Activated B cell treated with CpG ODN at 0.5 μM for 24 hours (primary cell): Measurements from ENCODE around the gene KCNQ1OT1. TPM values are rescaled to one million over a fixed set of nuclear protein-coding genes. Genes with fewer than 3 reads are reported as not detected.

Source experiments
- ATAC-seq: fragments of 200-7000 bp; cut with Tn5 transposase; one replicate; pipeline ENCODE4 v1.10.0; 2021; ENCODE audit warnings: low read depth, mild to moderate bottlenecking, moderate library complexity
- CTCF ChIA-PET: fragments of 350-600 bp; sonication (Branson Sonifier 250); formaldehyde crosslinking; loops from one replicate; lab custom pipeline; 2021; ENCODE audit warnings: antibody characterized with exemption; lab: Charles Lee
- POLR2A ChIA-PET: fragments of 350-600 bp; sonication (Branson Sonifier 250); formaldehyde crosslinking; loops from one replicate; lab custom pipeline; 2021; ENCODE audit warnings: antibody characterized with exemption; lab: Charles Lee
- DNase-seq: peaks from one replicate; pipeline ENCODE4 v3.0.0; 2022
- H3K27ac Mint-ChIP-seq: one replicate; pipeline ENCODE4 v1.8.0; 2020; ENCODE audit warnings: mixed read lengths
- H3K27me3 Mint-ChIP-seq: one replicate; pipeline ENCODE4 v1.8.0; 2021; ENCODE audit warnings: mixed read lengths
- H3K36me3 Mint-ChIP-seq: one replicate; pipeline ENCODE4 v1.8.0; 2021; ENCODE audit warnings: low read depth, mixed read lengths
- H3K4me1 Mint-ChIP-seq: one replicate; pipeline ENCODE4 v1.8.0; 2021; ENCODE audit warnings: mixed read lengths
- H3K4me3 Mint-ChIP-seq: one replicate; pipeline ENCODE4 v1.8.0; 2020; ENCODE audit warnings: mild to moderate bottlenecking, mixed read lengths
- H3K9me3 Mint-ChIP-seq: one replicate; pipeline ENCODE4 v1.8.0; 2020; ENCODE audit warnings: mixed read lengths
- intact Hi-C: fragments of 100-400 bp; cut with micrococcal nuclease; formaldehyde crosslinking; loops from one replicate; pipeline ENCODE4 v1.15.1; 2024
- total RNA-seq: library from RNA; stranded (reverse); gene quantifications from 2 replicates; pipeline ENCODE4 v1.2.3, GENCODE V29; 2022
- TF ChIP-seq, protein P1 (sequence below): fragments of 200-600 bp; IDR thresholded peaks from one replicate; pipeline ENCODE4 v1.8.0; 2022; ENCODE audit warnings: antibody characterized with exemption, mild to moderate bottlenecking

Gene KCNQ1OT1
- total RNA-seq, 1 donor from 2014 or later, result 1.2 TPM

DNA sequence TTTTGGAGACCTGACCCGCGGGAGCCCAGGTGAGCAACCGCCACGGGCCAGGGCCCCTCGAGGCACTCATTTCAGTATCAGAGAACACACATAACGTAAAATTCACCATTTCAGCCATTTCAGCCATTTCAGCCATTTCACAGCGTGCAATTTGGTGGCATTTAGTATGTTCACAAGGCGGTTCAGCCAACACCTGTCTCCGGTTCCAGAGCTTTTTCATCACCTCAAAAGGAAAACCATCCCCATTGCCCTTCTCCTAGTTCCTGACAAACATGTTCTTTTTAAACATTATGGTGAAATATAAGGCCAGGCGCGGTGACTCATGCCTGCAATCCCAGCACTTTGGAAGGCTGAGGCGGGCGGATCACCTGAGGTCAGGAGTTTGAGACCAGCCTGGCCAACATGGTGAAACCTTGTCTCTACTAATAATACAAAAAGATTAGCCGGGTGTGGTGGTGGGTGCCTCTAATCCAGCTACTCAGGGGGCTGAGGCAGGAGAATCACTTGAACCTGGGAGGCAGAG lies 135.7 kb downstream of the KCNQ1OT1 start:
- no peaks in the 10 kb centered on the region for H3K9me3 Mint-ChIP-seq
- peaks cover 3% of the 10 kb centered on the region for H3K36me3 Mint-ChIP-seq
- ChIA-PET POLR2A (no interaction called here), CTCF (no interaction called here)
- intact Hi-C loops, result no loop called here
- no peaks in the 10 kb centered on the region for H3K27me3 Mint-ChIP-seq
- TF ChIP-seq, protein P1, sequence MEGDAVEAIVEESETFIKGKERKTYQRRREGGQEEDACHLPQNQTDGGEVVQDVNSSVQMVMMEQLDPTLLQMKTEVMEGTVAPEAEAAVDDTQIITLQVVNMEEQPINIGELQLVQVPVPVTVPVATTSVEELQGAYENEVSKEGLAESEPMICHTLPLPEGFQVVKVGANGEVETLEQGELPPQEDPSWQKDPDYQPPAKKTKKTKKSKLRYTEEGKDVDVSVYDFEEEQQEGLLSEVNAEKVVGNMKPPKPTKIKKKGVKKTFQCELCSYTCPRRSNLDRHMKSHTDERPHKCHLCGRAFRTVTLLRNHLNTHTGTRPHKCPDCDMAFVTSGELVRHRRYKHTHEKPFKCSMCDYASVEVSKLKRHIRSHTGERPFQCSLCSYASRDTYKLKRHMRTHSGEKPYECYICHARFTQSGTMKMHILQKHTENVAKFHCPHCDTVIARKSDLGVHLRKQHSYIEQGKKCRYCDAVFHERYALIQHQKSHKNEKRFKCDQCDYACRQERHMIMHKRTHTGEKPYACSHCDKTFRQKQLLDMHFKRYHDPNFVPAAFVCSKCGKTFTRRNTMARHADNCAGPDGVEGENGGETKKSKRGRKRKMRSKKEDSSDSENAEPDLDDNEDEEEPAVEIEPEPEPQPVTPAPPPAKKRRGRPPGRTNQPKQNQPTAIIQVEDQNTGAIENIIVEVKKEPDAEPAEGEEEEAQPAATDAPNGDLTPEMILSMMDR, result no peak
- no peak overlapping the region for H3K4me3 Mint-ChIP-seq
- no peak overlapping the region for H3K27ac Mint-ChIP-seq
- peaks cover 11% of the 10 kb centered on the region for H3K4me1 Mint-ChIP-seq
- DNase-seq (no peak), ATAC-seq (no peak)

DNA sequence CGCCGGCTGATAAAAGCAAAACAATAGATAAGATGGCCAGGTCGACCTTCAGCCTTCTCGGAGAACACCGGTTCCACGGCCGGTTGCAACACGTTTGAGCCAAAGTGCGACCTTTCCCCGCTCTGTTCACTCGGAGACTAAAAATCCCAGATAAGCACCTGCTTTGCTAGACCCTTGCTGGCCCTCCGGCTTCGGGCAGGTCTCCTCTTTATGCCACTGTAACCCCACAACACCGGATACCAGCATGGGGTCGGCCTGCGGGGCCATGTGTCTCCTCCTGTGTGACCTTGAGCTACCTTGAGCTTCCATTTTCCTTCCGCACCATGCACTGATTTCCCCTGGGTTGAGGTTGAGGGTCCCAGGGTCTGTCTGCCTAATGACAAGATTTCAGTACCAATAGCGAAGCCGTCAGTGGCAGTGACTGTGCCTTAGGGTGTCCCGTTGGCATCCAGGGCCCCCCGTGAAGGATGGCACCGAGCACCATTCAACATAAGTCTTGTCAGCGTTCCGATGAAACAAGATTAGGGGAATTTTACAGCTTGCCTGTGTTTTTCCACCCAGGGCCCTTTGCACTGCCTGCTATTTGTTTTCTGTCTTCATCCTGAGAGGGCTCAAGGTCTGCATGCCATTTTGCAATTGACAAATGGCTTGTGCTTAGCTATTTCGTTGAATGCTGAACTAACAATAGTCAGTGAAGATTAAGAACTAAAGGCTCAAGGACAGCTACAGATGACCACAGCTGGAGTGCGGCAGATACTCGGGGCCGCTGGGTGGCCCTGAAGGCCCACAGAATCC lies 136.4 kb downstream of the KCNQ1OT1 start:
- intact Hi-C loops, result no loop called here
- ATAC-seq (no peak), DNase-seq (no peak)
- peaks cover 3% of the 10 kb centered on the region for H3K36me3 Mint-ChIP-seq
- TF ChIP-seq, protein P1, result no peak
- ChIA-PET POLR2A (no interaction called here), CTCF (no interaction called here)
- no peak overlapping the region for H3K4me3 Mint-ChIP-seq
- H3K9me3 Mint-ChIP-seq, result no peaks in the 10 kb centered on the region
- H3K4me1 Mint-ChIP-seq, result peaks cover 17% of the 10 kb centered on the region
- no peak overlapping the region for H3K27ac Mint-ChIP-seq
- H3K27me3 Mint-ChIP-seq, result no peaks in the 10 kb centered on the region

DNA sequence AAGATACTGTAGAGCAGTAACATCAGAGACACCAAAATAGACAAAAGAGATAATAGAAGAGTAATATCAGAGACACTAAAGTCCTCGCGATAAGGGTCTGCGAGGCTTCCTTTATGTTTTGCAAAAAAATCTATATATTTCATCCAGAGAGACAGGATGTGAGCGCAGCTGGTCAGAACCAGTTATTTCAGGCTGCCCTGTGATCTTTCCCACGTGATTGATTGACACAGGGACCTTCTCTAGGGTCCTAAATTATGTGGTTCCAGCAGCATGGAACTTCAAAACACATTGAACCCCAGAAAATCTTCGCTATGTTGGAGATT lies 136.9 kb downstream of the KCNQ1OT1 start:
- TF ChIP-seq, protein P1, result no peak
- no peaks in the 10 kb centered on the region for H3K27me3 Mint-ChIP-seq
- DNase-seq (no peak), ATAC-seq (no peak)
- peaks cover 21% of the 10 kb centered on the region for H3K4me1 Mint-ChIP-seq
- intact Hi-C loops, result no loop called here
- H3K9me3 Mint-ChIP-seq, result no peaks in the 10 kb centered on the region
- POLR2A ChIA-PET, result interaction anchor here (0.5 kb wide), 1 partner anchor 1116 kb away, joined by 4 read pairs; no protein-coding TSS in a partner anchor
- CTCF ChIA-PET, result no interaction called here
- H3K36me3 Mint-ChIP-seq, result peaks cover 3% of the 10 kb centered on the region
- no peak overlapping the region for H3K27ac Mint-ChIP-seq
- H3K4me3 Mint-ChIP-seq, result no peak overlapping the region

DNA sequence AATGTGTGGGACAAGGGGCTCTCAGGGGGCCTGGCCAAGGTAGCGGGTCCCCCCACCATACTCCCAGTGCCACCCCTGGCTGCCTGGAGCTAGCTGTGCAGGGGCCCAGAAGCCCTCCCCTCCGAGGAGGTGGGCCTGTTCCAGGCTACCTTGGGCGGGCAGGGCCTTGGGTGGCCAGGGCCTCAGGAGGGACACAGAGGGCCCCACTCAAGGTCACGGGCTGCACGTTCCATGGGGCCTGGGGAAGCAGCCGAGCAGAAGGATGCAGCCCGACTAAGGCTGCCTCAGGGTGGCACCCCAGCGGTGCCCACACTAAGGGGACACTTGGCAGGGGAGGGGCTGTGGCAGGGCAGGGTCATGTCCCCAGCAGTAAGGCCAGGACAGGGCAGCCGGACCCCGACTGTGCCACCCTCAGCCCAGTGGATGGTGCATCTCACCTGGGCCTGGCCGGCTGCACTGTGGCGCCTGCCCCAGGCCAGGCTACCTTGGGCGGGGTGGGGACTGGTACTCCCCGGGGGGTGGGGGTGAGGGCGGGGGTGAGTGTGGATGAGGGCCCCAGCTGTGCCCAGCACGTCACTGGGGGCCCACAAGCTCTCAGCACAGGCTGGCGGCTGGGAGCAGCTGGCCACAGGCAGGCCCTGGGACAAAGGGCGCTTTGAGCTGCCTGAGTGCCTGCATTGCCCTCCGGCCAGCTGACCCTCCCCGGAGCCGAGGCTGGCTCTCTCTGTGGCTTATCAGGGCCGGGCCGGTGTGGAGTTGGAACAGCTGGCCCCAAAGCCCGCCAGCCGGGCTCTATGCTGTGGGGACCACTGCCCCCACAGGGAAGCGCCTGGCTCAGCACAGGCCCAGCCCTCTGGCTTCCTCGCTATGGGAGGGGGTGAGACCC lies 137.9 kb downstream of the KCNQ1OT1 start:
- Mint-ChIP-seq H3K27ac (no peak overlapping the region), H3K9me3 (no peaks in the 10 kb centered on the region), H3K27me3 (no peaks in the 10 kb centered on the region), H3K36me3 (peaks cover 3% of the 10 kb centered on the region), H3K4me1 (peaks cover 22% of the 10 kb centered on the region), H3K4me3 (no peak overlapping the region)
- intact Hi-C loops, result no loop called here
- TF ChIP-seq, protein P1, result no peak
- DNase-seq (no peak), ATAC-seq (no peak)
- POLR2A ChIA-PET, result interaction anchor here (0.5 kb wide), 1 partner anchor 1117 kb away, joined by 4 read pairs; no protein-coding TSS in a partner anchor
- CTCF ChIA-PET, result no interaction called here
